ENCODE results near the gene BCL2L12.

BCL2L12 gene

DNA sequence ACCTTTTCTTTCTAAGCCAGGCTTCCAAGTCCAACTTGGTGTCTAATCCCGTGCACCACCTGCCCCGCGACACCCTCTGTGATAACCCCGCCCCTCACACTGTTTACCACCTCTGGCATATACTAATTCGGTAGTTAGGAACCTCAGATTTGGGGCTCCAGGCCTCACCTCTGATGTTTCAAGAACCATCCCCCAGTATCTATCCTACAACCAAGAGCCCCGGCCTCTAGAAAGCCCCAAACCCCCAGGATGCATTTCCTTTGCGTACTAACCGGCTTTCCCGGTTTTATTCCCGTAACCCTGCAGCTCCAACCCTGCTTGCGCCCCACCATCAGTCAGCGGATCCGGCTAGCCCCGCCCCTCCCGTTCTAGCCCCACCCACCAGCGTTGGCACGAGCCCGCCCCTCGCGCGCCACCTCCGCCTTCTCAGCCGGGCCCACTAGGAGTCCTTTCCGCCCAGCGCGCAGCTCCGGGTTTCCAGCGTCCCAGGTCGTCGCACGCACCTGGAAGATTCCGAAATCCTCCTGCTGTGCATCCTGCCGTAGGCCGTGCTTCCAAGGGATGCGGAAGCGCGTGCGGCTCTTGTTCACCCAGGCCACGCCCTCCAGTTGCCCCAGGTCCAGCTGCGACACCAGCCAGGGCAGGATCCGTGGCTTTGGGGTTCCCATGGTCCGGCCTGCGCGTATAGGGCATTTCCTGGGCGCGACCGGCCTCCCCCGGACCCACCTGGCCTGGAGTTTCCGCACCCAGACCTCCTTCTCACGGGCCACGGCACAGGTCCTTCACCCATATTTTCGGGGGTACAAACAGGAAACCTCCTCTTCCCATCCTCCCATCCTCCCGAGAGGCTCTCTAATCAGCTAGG, 1.3 kb upstream of the BCL2L12 start:
- peak; percentile 44 for DNase-seq

DNA sequence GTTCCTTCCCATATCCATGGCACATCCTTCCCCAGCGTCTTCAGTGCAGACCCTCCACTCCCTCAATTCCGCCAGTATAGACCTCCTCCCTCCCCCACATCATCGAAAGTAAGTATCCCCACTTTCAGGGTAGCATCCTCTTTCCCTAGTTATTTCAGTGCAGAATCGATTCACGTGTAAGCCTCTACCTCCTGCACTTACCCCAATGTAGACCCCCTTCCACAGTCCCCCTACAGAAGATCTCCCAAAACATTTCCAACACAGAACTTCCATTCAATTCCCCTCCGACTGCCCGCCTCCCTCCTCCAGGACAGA, 740 bp upstream of the BCL2L12 start:
- DNase-seq = no peak

DNA sequence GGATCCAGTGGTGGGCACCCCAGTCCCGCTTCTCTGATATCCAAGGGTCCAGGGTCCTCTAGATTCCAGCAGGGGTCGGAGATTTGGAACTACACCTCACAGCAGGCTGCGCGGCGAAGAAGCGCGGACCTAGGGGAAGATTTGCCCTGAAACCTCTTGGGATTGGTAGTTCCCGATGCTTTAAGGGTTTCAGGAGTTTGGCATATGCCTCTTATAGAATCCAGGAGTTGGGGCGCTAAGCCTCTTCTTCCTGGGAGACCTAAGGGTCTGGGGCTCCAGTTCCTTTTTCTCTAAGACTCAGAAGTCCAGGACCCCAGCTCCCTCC, 349 bp downstream of the BCL2L12 start:
- no peak for DNase-seq

DNA sequence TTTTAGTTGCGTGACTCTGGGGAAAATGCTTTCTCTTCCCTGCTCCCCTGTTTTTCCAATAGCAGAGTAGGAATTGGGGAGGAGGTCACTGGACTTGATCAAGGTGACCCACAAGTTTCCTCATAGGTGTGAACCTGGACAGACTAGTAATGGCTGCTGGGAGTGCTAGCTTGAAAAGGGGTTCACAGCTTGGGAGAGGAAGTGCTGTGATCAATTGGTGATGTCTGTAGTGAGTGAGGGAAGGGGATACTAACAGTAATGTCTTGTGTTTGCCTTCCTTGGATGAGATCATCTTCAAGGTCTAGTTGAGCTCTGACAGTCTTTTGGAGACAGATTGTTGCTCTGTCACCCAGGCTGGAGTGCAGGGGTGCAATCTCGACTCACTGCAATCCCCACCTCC, 1.7 kb downstream of the BCL2L12 start:
- no peak for DNase-seq

DNA sequence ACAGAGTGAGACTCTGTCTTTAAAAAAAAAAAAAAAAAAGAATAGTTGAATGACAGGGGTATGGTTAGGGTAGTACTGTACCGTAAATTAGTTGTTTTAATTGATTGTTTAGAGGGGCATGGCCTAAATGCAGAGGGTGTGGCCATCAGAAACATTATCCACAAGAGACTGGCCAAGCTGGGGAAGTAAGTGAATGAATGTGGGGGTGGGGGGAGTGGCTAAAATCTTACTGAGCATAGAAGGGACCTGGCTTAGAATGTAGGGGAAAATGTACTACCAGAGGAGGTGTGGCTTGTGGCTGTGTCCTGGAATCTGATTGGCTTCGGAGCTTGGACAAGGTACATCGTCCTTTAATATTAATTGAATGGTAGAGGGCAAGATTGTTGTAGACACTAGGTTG, 3.8 kb downstream of the BCL2L12 start:
- DNase-seq = no peak

DNA sequence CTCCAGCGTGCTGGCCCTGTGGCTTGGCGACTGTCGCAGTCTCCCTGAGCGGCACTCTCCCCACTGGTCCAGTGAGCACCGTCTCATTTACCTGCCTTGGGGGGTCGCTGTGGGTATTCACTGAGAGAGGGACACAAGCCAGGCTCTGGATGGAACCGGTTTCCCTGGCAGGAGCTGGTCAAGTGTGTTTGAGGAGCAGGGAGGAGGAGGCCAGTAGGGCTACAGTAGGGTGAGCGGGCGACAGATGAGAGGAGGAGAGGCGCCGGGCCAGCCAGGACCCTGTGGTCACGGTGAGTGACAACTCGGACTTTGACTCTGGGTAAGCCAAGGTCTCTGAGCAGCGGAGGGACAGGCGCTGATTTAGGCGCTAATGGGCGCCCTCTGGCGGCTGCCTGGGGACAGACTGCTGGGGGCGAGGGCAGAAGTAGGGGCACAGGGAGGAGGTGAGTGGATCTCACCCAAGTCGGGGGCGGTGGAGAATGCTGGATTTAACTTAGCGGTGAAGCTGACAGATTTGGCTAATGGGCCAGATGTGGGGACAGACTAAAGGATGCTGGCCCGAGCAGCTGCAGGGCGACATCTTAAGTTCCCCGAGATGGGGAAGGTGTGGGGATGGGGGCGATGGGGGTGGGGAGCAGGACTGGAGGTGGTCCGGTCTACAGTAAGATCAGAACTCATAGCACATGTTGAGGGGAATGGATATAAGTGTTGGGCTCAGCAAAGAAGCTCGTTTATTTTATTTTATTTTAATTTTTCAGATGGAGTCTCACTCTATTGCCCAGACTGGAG, 6.6 kb downstream of the BCL2L12 start:
- DNase-seq = no peak

DNA sequence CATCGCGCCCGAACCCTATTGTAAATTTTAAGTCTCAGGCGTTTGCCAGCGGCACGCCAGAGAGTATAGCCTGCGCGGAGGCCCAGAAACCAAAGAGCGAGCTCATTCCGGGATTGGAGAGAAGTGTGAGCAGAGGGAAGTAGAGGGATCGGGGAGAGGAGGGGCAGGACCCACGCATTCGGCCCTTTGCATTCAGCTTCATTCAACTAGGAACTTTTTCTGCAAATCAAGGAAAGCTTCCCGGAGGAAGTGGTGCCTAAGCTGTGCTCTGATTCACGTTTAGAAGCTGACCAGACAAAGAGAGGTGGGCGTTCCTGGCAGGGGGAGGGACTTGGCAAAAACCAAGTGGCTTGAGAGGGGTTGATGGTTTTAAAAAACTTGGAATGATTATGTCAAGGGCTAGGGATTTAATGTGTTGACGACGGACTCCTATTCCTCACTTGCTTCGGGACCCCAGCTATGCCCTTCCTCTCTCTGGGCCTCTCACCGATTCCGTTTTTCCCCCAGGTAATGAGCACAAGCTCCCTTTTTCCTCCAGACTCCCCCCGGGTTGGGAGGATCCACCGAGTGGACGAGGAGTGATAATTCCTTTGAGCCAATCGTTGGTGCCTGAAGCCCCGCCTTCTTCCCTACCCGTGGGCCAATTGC, 10.5 kb downstream of the BCL2L12 start:
- DNase-seq = peak; percentile 69

DNA sequence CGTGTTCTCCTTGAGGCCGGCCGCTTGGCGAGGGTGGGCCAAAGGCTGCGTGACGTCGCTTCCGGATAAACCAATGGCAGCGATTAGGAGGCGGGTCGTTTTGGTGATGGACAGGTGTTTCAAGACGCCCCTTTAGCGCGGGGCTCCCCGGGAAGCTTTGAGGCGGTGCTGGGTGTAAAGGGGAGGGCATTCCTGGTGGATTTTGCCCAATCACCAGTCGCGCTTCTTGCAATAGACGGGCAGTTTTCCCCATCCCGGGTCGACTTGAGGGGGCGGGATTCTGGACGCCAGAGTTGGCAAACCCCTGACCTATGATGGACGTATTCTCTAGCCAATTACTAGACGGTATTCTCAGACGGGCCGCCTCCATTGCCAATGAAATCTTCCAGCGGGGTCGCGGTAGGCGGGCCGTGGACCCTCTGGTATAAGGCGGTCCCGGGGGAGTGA, 11.1 kb downstream of the BCL2L12 start:
- peak; percentile 98 for DNase-seq

DNA sequence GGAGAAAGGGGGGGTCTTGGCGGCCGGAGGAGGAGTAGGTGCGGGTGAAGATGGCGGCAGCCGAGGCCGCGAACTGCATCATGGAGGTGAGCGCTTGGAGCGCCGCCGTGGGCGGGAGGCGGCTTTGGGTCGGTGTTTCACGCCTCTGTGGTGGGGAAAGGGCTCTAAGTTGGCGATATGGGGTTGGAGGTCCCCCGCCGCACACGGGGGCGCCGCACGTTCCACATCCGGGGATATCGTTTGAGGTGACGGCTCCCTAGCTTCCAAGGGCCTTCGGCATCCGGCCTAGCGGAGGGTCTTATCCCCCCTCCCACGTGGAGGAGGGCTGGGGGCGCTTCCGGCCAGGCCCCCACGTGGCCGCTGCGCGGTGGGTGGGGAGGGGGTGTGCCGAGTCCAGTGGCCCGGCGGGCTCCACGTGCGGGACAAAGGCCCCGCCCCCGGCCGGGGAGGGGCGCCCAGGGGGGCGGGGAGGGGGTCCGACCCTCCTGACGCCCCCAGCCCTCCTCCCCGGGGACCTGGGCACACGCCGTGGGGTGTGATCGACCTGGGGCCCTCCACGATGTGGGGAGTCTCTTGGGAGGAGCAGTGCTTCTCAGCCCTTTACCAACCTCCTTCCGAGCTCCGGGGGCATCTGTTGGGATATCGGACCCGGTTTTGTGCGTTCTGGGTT, 11.6 kb downstream of the BCL2L12 start, which contains the start of gene PRMT1:
TSS of gene PRMT1 (plus strand) at position 41 of the 670 bp plus-strand sequence. CDS start at position 51, 10 bp downstream.
- no peak for DNase-seq

DNA sequence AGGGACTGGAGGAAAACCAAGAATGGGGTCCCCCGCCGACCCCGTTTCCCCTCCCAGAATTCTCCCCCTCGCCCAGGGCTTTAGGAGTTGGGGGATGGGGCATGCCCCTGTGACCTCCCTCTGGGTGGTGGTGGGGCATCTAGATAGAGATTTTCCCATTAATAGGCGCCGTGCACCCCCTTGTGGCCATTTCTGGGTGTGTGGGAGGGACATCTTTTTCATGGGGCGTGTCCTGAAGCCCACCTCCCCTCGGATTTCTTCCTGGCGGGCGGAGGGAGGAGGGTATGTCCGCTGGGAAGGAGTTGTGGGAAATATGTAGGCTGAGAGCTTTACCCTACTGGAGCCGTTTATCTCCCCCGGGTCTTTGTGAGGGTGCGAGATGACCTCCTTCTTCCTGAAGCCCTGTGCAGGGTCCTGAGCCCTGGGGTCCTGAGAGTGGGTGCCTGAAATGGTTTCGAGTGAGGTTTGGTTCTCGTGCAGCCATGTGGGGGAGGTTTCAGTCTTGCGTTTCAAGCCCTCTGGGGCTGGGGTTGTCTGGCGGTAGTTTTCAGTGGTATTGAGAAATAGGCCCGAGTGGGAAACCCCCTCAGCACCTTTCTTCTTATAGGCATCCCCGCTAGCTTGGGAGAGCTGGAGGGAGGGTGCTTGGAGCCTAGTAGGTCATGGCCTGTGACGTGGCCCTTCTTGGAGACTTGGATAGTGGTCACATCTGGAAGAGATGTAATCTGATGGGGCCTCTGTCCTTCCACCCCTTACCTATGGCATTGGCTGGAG, 12.4 kb downstream of the BCL2L12 start:
- DNase-seq = peak; percentile 40

DNA sequence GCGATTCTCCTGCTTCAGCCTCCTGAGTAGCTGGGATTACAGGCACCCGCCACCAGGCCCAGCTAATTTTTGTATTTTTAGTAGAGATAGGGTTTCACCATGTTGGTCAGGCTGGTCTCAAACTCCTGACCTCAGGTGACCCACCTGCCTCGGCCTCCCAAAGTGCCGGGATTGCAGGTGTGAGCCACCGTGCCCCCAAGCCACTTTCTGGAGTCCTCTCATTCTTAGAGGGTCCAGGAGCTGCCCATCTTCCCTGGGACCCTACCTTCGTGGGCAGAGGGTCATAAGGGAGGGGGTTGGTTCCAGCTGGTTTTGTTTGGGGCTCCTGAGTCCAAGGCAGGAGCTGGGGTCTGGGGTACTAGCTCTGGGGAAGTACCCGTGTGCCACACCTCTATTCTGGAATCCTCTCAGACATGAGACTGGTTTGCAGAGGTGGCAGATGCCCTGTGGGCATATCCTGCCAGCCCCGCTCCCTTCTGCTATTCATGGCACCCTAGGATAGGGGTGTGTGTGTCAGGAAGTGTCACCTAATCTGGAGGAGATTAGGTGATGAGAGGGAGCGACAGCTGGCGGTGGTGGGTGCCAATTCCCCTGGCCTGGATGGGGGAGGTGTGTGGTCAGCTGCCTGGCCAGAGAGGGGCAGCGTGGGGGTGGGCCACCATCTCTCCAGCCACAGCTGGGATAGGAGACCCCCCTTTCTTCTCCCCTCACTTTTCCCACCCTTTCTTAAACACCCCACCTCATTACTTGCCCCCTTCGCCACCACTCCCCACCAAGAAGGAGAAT, 13.4 kb downstream of the BCL2L12 start:
- no peak for DNase-seq

DNA sequence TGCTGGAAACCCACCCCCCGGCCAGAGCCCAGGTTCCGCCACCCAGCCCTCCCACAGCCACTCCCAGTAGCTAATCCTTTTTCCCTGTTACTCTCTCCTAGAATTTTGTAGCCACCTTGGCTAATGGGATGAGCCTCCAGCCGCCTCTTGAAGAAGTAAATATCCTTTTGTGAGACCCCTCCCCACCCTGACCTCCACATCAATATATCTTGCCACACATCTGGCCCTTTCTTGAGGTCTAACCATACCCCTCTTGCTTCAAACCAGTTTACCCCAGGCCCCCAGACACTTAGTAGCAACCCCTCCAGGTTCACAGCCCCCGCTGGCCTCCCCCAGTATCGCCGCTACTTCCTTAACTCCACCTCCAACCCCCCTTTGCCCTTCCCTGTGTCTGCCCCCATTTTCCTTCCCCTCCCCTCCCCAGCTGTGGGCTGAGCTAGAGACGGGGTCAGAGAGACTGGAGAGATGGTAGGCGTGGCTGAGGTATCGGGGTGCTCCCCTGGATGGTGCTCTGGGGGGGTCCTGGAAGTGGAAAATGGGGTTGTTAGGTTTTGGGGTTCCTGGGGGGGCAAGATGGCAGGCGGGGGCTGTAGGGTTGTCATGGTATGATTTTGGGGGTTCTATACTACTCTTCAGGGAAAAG, 14.2 kb downstream of the BCL2L12 start:
- DNase-seq = no peak

DNA sequence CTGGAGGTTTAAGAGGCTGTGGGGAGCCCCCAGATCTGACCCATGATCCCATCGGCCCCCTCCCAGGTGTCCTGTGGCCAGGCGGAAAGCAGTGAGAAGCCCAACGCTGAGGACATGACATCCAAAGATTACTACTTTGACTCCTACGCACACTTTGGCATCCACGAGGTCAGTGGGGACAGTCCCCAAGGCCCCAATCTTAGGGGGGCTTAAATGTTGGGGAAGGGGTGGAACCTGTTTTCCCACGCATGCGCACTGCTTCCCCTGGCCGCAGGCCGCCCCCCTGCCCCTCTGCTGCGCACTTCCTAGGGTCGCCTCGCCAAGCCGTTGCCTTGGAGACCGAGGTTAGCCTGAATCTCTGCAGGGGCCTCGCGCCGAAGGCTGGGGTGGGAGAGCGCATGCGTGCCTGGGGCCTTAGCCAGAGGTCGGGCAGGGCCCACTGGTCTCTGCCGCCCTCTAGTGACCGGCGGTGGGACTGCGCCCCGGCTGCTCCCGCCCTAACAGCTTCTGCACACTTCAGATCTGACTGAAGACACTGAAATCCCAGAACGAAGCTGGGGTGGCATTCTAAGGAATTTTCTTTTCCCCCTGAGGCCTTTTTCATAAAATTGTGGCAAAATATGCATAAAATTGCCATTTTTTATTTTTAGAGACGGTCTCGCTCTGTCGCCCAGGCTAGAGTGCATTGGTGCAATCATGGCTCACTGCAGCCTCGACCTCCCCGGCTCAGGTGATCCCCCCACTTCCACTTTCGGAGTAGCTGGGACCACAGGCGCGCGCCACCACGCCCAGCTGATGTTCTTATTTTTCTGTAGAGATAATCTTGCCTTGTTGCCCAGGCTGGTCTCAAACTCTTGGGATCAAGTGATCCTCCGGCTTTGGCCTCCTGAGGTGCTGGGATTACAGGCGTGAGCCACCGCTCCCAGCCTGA, 15.0 kb downstream of the BCL2L12 start:
- DNase-seq = peak; percentile 48

DNA sequence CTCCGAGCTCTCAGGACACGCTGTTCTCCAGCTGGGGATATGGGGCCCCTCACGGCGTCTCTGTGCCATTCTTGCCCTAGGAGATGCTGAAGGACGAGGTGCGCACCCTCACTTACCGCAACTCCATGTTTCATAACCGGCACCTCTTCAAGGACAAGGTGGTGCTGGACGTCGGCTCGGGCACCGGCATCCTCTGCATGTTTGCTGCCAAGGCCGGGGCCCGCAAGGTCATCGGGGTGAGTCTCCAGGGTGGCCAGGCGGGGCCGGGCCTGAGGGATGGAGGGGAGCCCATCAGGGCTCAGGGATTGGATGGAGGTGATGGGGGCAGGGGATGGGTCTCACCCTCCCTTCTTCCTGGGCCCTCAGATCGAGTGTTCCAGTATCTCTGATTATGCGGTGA, 16.1 kb downstream of the BCL2L12 start:
- DNase-seq = no peak

DNA sequence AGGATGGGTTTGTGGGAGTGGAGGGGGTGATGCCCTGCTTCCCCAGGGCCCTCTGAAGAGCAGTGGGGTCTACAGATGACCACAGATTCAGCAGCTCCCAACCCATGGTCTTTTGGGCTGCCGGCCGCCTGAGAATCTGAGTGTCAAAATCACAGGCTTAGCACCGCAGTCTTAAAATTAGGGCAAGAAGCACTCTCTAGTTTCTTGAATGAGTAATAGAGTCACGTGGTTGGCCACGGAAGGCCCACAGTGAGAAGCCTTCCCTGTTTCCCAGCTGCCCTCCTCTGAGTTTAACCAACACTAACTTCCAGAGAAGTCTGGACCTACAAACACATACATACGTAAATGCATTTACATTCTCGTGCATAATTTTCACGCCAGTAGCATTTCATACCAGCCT, 16.5 kb downstream of the BCL2L12 start:
- DNase-seq = no peak

DNA sequence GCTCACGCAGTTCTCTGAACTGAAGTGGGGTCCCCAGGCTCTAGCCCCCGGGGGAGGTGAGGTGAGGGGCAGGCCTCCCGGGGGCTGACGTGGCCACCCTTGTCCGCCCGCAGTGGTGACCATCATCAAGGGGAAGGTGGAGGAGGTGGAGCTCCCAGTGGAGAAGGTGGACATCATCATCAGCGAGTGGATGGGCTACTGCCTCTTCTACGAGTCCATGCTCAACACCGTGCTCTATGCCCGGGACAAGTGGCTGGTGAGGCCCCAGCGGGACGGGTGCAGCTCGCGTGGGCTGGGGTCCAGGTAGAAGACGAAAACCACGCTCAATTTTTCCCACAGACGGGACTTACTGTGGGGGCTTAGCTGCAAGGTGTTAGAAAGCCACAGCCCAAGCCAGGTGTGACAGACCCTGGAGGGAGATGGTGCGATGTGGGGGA, 18.1 kb downstream of the BCL2L12 start:
- no peak for DNase-seq

DNA sequence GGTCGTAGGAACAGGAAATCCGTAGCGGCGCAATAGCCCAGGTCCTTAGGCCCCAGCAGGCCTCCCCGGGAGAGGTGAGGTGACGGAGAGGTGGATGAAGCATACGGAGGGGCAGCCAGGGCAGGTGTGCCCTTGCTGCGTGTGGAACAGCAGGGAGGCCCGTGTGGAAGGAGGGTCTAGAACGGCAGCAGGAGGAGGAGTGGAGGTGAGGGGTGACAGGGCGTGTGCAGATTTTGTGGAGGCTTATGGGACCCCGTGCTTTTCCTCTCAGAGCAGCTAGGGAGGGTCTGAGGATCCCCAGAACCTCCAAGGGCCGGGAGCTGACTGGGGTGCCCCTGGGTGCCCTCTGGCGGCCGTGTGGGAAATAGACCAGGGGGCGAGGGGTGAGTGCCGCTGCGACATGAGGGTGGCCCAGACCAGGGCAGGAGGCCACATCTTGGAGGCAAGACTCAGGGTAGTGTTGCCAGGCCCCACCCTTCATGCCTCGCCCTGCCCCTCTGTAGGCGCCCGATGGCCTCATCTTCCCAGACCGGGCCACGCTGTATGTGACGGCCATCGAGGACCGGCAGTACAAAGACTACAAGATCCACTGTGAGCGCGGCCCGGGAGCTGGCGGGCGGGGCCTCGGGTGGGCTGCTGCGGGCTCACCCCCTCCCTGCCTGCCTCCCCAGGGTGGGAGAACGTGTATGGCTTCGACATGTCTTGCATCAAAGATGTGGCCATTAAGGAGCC, 18.7 kb downstream of the BCL2L12 start:
- DNase-seq = no peak

DNA sequence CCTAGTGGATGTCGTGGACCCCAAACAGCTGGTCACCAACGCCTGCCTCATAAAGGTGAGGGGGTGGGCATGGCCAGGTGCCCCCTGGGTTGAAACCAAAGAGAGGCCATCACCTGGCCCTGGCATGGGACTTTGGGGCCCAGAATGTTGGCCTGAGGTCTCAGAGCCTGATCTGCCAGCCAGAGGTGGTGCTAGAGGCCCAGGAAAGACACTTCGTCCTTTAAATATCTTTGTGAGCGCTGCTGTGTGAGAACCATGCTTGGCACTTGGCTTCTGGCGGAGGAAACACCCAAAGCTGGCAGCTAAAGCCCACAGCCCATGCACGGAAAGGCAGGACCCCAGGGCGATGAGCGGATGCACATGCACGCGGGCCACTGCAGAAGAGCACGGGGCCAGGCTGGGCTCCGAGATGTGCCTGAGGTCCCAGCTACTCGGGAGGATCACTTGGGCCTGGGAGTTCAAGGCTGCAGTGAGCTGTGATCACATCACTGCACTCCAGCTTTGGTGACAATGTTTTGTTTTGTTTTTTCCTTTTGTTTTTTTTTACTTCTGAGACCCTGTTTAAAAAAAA, 19.3 kb downstream of the BCL2L12 start:
- no peak for DNase-seq

Measured in GOT3 (cell line).